IMR-90 (cell line): Measurements from ENCODE around the gene PLCH2. TPM values are rescaled to one million over a fixed set of nuclear protein-coding genes. Genes with fewer than 3 reads are reported as not detected.

Source experiments
- ATAC-seq: fragments of 200-7000 bp; cut with Tn5 transposase; 2 replicates; pipeline ENCODE4 v1.9.1; 2020; ENCODE audit warnings: low read depth, mild to moderate bottlenecking, moderate library complexity
- BruUV-seq: library from RNA; stranded (reverse); fragments of 400-500 nt; replicated peaks from 2 replicates; lab custom pipeline; 2021; lab: Mats Ljungman, UMichigan
- CTCF ChIA-PET: fragments of 300-600 bp; formaldehyde crosslinking; extraction: SDS; loops from one replicate; lab custom pipeline; 2021; ENCODE audit warnings: antibody characterized with exemption; lab: Yijun Ruan, JAX
- POLR2A ChIA-PET: fragments of 300-600 bp; sonication (Branson Sonifier 250); formaldehyde crosslinking; loops from one replicate; lab custom pipeline; 2022; ENCODE audit warnings: antibody characterized with exemption; ENCODE audit not compliant: unreplicated experiment; lab: Charles Lee
- DNase-seq: peaks from one replicate; pipeline ENCODE4 v3.0.0; 2013
- H2AFZ ChIP-seq: replicated peaks from 2 replicates; pipeline ENCODE3; 2013; ENCODE audit warnings: low read length, mild to moderate bottlenecking; ENCODE audit not compliant: poor library complexity
- H2AK5ac ChIP-seq: 2 replicates; pipeline ENCODE4 v1.6.1; 2013; ENCODE audit warnings: low read depth, low read length, inconsistent platforms
- H2AK9ac ChIP-seq: replicated peaks from 2 replicates; pipeline ENCODE3; 2013; ENCODE audit warnings: mild to moderate bottlenecking, low read depth, low read length, moderate library complexity; ENCODE audit not compliant: poor library complexity
- H2BK120ac ChIP-seq: 2 replicates; pipeline ENCODE4 v1.6.1; 2013; ENCODE audit warnings: low read depth, low read length, inconsistent platforms
- H2BK15ac ChIP-seq: 3 replicates; pipeline ENCODE4 v1.6.1; 2013; ENCODE audit warnings: low read depth, low read length, inconsistent platforms
- H2BK20ac ChIP-seq: 2 replicates; pipeline ENCODE4 v1.6.1; 2013; ENCODE audit warnings: low read depth, mild to moderate bottlenecking, inconsistent platforms, low read length, moderate library complexity
- H2BK5ac ChIP-seq: 2 replicates; pipeline ENCODE4 v1.6.1; 2013; ENCODE audit warnings: mild to moderate bottlenecking, low read depth, low read length, inconsistent platforms; ENCODE audit not compliant: poor library complexity, severe bottlenecking
- H3K14ac ChIP-seq: replicated peaks from 2 replicates; pipeline ENCODE4 v1.6.1; 2013; ENCODE audit warnings: low read depth, low read length, inconsistent platforms
- H3K18ac ChIP-seq: 2 replicates; pipeline ENCODE4 v1.6.1; 2013; ENCODE audit warnings: low read depth, low read length, control low read depth
- H3K23ac ChIP-seq: 2 replicates; pipeline ENCODE4 v1.6.1; 2013; ENCODE audit warnings: low read depth, low read length, inconsistent platforms
- H3K27ac ChIP-seq: 2 replicates; pipeline ENCODE4 v1.5.1; 2013; ENCODE audit warnings: mild to moderate bottlenecking, control low read depth, low read length; ENCODE audit not compliant: insufficient read depth
- H3K27me3 ChIP-seq: 2 replicates; pipeline ENCODE4 v1.6.1; 2013; ENCODE audit warnings: low read length; ENCODE audit not compliant: control insufficient read depth, insufficient read depth
- H3K36me3 ChIP-seq: 2 replicates; pipeline ENCODE4 v1.6.1; 2013; ENCODE audit warnings: low read length, mixed read lengths; ENCODE audit not compliant: control insufficient read depth, insufficient read depth
- H3K4ac ChIP-seq: 2 replicates; pipeline ENCODE4 v1.6.1; 2013; ENCODE audit warnings: low read depth, low read length, inconsistent platforms
- H3K4me1 ChIP-seq: 2 replicates; pipeline ENCODE4 v1.6.1; 2013; ENCODE audit warnings: low read length, mixed read lengths; ENCODE audit not compliant: control insufficient read depth, insufficient read depth
- H3K4me2 ChIP-seq: 2 replicates; pipeline ENCODE4 v1.6.1; 2013; ENCODE audit warnings: low read depth, mild to moderate bottlenecking, control low read depth, low read length, moderate library complexity
- H3K4me3 ChIP-seq: 2 replicates; pipeline ENCODE4 v1.5.1; 2013; ENCODE audit warnings: low read depth, mild to moderate bottlenecking, control low read depth, low read length, moderate library complexity; ENCODE audit not compliant: insufficient read depth
- H3K56ac ChIP-seq: 2 replicates; pipeline ENCODE4 v1.6.1; 2013; ENCODE audit warnings: low read length, inconsistent platforms; ENCODE audit not compliant: insufficient read depth; ENCODE audit errors: extremely low read depth
- H3K79me1 ChIP-seq, 2 experiments: 2 replicates each; pipeline ENCODE4 v1.6.1; 2013; ENCODE audit warnings: low read length in 2 of 2, inconsistent platforms in 1 of 2, low read depth in 1 of 2
- H3K9ac ChIP-seq: 2 replicates; pipeline ENCODE4 v1.6.1; 2013; ENCODE audit warnings: low read depth, low read length, control low read depth
- H3K9me1 ChIP-seq: 2 replicates; pipeline ENCODE4 v1.6.1; 2013; ENCODE audit warnings: low read length, inconsistent platforms; ENCODE audit not compliant: insufficient read depth
- H3K9me3 ChIP-seq: 2 replicates; pipeline ENCODE4 v1.6.1; 2013; ENCODE audit warnings: low read length; ENCODE audit not compliant: control insufficient read depth, insufficient read depth
- H4K20me1 ChIP-seq: 2 replicates; pipeline ENCODE4 v1.6.1; 2013; ENCODE audit warnings: low read length, inconsistent platforms; ENCODE audit not compliant: insufficient read depth
- H4K5ac ChIP-seq: 2 replicates; pipeline ENCODE4 v1.6.1; 2013; ENCODE audit warnings: mild to moderate bottlenecking, low read depth, low read length, control low read depth
- H4K8ac ChIP-seq, 2 experiments: 2 replicates each; pipeline ENCODE4 v1.6.1; 2013; ENCODE audit warnings: low read depth in 2 of 2, low read length in 2 of 2, control low read depth in 1 of 2, inconsistent platforms in 1 of 2
- H4K91ac ChIP-seq: 2 replicates; pipeline ENCODE4 v1.6.1; 2013; ENCODE audit warnings: low read depth, low read length, inconsistent platforms; ENCODE audit not compliant: insufficient read depth
- BHLHE40 ChIP-seq: fragments of 150-350 bp; IDR thresholded peaks from 2 replicates; pipeline ENCODE4 v1.6.1; 2016; ENCODE audit warnings: mild to moderate bottlenecking, low read depth, low read length
- CEBPB ChIP-seq: IDR thresholded peaks from 2 replicates; pipeline ENCODE4 v1.6.1; 2012; ENCODE audit warnings: low read depth, low read length, improper control_type of control experiment
- CHD1 ChIP-seq: IDR thresholded peaks from 2 replicates; pipeline ENCODE4 v1.6.1; 2012; ENCODE audit warnings: low read depth, low read length, improper control_type of control experiment
- FOS ChIP-seq: fragments of 150-350 bp; IDR thresholded peaks from 2 replicates; pipeline ENCODE4 v1.6.1; 2016; ENCODE audit warnings: low read depth, low read length
- MAFK ChIP-seq: IDR thresholded peaks from 2 replicates; pipeline ENCODE4 v1.6.1; 2012; ENCODE audit warnings: low read depth, low read length, improper control_type of control experiment
- MAZ ChIP-seq: IDR thresholded peaks from 2 replicates; pipeline ENCODE4 v1.6.1; 2012; ENCODE audit warnings: low read depth, mild to moderate bottlenecking, low read length, improper control_type of control experiment, moderate library complexity, borderline replicate concordance
- POLR2A ChIP-seq: IDR thresholded peaks from 2 replicates; pipeline ENCODE4 v1.6.1; 2012; ENCODE audit warnings: mild to moderate bottlenecking, low read depth, low read length
- RAD21 ChIP-seq: IDR thresholded peaks from 2 replicates; pipeline ENCODE4 v1.6.1; 2012; ENCODE audit warnings: low read length, improper control_type of control experiment
- RCOR1 ChIP-seq: IDR thresholded peaks from 2 replicates; pipeline ENCODE4 v1.6.1; 2012; ENCODE audit warnings: mild to moderate bottlenecking, low read length, improper control_type of control experiment; ENCODE audit not compliant: insufficient replicate concordance
- RFX5 ChIP-seq: IDR thresholded peaks from 2 replicates; pipeline ENCODE4 v1.8.0; 2012; ENCODE audit warnings: low read depth, mild to moderate bottlenecking, low read length, moderate library complexity
- SMC3 ChIP-seq: fragments of 150-350 bp; IDR thresholded peaks from 2 replicates; pipeline ENCODE4 v1.6.1; 2016; ENCODE audit warnings: low read depth, mild to moderate bottlenecking, antibody characterized with exemption, low read length, moderate library complexity
- WGBS, 2 experiments: methylation state at CpG; one replicate each; pipeline versions ENCODE4 v1.1.5 to v1.1.7; 2013; ENCODE audit warnings: missing lambda C conversion rate in 2 of 2; ENCODE audit not compliant: insufficient read length in 1 of 2; ENCODE audit errors: extremely low coverage in 2 of 2; 5-methylcytosine and 5-hydroxymethylcytosine counted together
- dilution Hi-C: fragments of 300-500 bp; cut with HindIII; formaldehyde crosslinking; loops from one replicate; pipeline ENCODE4 v1.14.3; 2018; ENCODE audit warnings: low sequenced_read_pairs; ENCODE audit not compliant: unreplicated experiment
- in situ Hi-C: fragments of 300-500 bp; cut with MboI; formaldehyde crosslinking; loops from 3 replicates; pipeline ENCODE4 v1.14.3; 2019; ENCODE audit warnings: low sequenced_read_pairs, inconsistent platforms, mixed read lengths
- intact Hi-C: fragments of 100-400 bp; cut with micrococcal nuclease; formaldehyde crosslinking; loops from 2 replicates; pipeline ENCODE4 v1.10.0; 2022
- polyA plus RNA-seq, 3 experiments: library from polyadenylated mRNA; depleted of rRNA; stranded (reverse); fragments of >200 nt; gene quantifications; 2 replicates each; pipeline ENCODE4 v1.2.3, GENCODE V29; 2012; ENCODE audit warnings: low replicate concordance in 1 of 3
- total RNA-seq: library from RNA; depleted of rRNA; stranded (reverse); fragments of >200 nt; gene quantifications from 2 replicates; pipeline ENCODE4 v1.2.3, GENCODE V29; 2012
- TF ChIP-seq, protein P1 (sequence below): fragments of 150-350 bp; IDR thresholded peaks from 2 replicates; pipeline ENCODE4 v1.6.1; 2017; ENCODE audit warnings: mild to moderate bottlenecking, antibody characterized with exemption, low read length, low read depth
- TF ChIP-seq, protein P2 (sequence below): fragments of 150-350 bp; IDR thresholded peaks from 2 replicates; pipeline ENCODE4 v1.6.1; 2016; ENCODE audit warnings: low read depth, mild to moderate bottlenecking, low read length, moderate library complexity, borderline replicate concordance

Gene PLCH2
- total and polyA plus RNA-seq, 2 of the 4 experiments (the other 2 are of a cell fraction): 0.18 to 1.9 TPM

DNA sequence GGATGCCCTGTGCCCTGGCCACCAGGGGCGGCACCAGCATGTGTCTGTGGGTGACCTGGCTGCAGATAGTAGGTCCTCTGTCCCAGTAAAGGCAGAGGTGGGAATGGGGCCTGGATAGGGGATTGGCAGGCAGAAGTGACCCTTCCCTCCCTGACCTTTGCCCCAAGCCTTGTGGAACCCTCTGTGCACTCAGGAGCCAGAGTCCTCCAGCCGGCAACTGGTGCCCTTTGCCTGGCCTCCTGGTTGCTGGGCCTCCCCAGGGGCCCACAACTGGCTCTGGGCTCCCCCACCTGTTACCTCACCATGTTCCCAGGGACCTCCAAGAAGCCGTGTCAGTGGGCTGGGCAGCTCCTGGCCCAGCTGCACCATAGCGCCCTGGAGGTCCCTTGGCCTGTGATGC lies 10.0 kb downstream of the PLCH2 start:
- Histone ChIP-seq H3K9ac (no peak overlapping the region), H4K8ac (no peak overlapping the region), H3K27me3 (peaks cover 5% of the 10 kb centered on the region; the same call in 1 of the 2 replicates), H3K79me1 (no peaks in the 10 kb centered on the region), H4K5ac (no peak overlapping the region), H3K4me2 (no peak overlapping the region), H2BK5ac (no peak overlapping the region), H3K56ac (no peak overlapping the region), H3K4me3 (no peak overlapping the region), H4K91ac (no peak overlapping the region), H3K18ac (no peak overlapping the region), H3K36me3 (no peaks in the 10 kb centered on the region), H3K23ac (no peak overlapping the region), H2BK120ac (no peak overlapping the region), H3K27ac (no peak overlapping the region), H3K9me1 (peaks cover 3% of the 10 kb centered on the region; the same call in 1 of the 2 replicates), H2AK9ac (no peak overlapping the region), H3K14ac (no peak overlapping the region), H2BK15ac (no peak overlapping the region), H2BK20ac (no peak overlapping the region), H2AFZ (no peak overlapping the region), H4K20me1 (no peaks in the 10 kb centered on the region), H3K9me3 (peaks cover 11% of the 10 kb centered on the region), H2AK5ac (no peak overlapping the region), H3K4ac (no peak overlapping the region), H3K4me1 (no peaks in the 10 kb centered on the region)
- TF ChIP-seq MAFK: no peak
- TF ChIP-seq, protein P1, sequence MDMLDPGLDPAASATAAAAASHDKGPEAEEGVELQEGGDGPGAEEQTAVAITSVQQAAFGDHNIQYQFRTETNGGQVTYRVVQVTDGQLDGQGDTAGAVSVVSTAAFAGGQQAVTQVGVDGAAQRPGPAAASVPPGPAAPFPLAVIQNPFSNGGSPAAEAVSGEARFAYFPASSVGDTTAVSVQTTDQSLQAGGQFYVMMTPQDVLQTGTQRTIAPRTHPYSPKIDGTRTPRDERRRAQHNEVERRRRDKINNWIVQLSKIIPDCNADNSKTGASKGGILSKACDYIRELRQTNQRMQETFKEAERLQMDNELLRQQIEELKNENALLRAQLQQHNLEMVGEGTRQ: no peak
- TF ChIP-seq BHLHE40: no peak
- no peak for TF ChIP-seq FOS
- TF ChIP-seq SMC3: no peak
- TF ChIP-seq, protein P2, sequence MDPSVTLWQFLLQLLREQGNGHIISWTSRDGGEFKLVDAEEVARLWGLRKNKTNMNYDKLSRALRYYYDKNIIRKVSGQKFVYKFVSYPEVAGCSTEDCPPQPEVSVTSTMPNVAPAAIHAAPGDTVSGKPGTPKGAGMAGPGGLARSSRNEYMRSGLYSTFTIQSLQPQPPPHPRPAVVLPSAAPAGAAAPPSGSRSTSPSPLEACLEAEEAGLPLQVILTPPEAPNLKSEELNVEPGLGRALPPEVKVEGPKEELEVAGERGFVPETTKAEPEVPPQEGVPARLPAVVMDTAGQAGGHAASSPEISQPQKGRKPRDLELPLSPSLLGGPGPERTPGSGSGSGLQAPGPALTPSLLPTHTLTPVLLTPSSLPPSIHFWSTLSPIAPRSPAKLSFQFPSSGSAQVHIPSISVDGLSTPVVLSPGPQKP: no peak
- no peak for TF ChIP-seq RAD21
- TF ChIP-seq CHD1: no peak
- TF ChIP-seq POLR2A: no peak
- TF ChIP-seq RFX5: no peak
- no peak for TF ChIP-seq RCOR1
- TF ChIP-seq CEBPB: no peak
- TF ChIP-seq MAZ: no peak
- DNase-seq (no peak), ATAC-seq (no peak)
- dilution Hi-C loops: no loop called here
- ChIA-PET CTCF (no interaction called here), POLR2A (no interaction called here)
- intact Hi-C loops: no loop called here
- WGBS, 2 experiments: no CpG with 5 or more reads among the region's 4 CpGs
- in situ Hi-C loops: no loop called here
- BruUV-seq: no TSS peak
